Neural progenitor cell (in vitro differentiated cells): ENCODE data around the gene KRT20. TPM values are rescaled to one million over a fixed set of nuclear protein-coding genes. Genes with fewer than 3 reads are reported as not detected.

Source experiments
- DNase-seq: peaks from one replicate; pipeline ENCODE4 v3.0.0-alpha.2; 2016; ENCODE audit warnings: low spot score
- H2AFZ ChIP-seq: fragments of 200-600 bp; sonication (generic); replicated peaks from 2 replicates; pipeline ENCODE4 v1.6.1; 2016; ENCODE audit warnings: antibody characterized with exemption
- H3F3A ChIP-seq: fragments of 200-600 bp; sonication (generic); 2 replicates; pipeline ENCODE4 v1.6.1; 2016; ENCODE audit warnings: antibody characterized with exemption, low read depth
- H3K27ac ChIP-seq: fragments of 200-600 bp; sonication (generic); 2 replicates; pipeline ENCODE4 v1.5.1; 2016; ENCODE audit warnings: mild to moderate bottlenecking
- H3K27me3 ChIP-seq: fragments of 200-600 bp; sonication (generic); 2 replicates; pipeline ENCODE4 v1.6.1; 2016; ENCODE audit warnings: mild to moderate bottlenecking, moderate library complexity
- H3K36me3 ChIP-seq: fragments of 200-600 bp; sonication (generic); 2 replicates; pipeline ENCODE4 v1.5.1; 2016
- H3K4me1 ChIP-seq: fragments of 200-600 bp; sonication (generic); 2 replicates; pipeline ENCODE4 v1.6.1; 2016; ENCODE audit warnings: mixed run types
- H3K4me2 ChIP-seq: fragments of 200-600 bp; sonication (generic); 2 replicates; pipeline ENCODE4 v1.6.1; 2016
- H3K4me3 ChIP-seq: fragments of 200-600 bp; sonication (generic); 2 replicates; pipeline ENCODE4 v1.5.1; 2016
- H3K79me2 ChIP-seq: fragments of 200-600 bp; sonication (generic); 2 replicates; pipeline ENCODE4 v1.6.1; 2016; ENCODE audit warnings: low read depth
- H3K9ac ChIP-seq: fragments of 200-600 bp; sonication (generic); 2 replicates; pipeline ENCODE4 v1.6.1; 2016
- H3K9me3 ChIP-seq: fragments of 200-600 bp; sonication (generic); 2 replicates; pipeline ENCODE4 v1.5.1; 2016; ENCODE audit warnings: low read depth
- H4K20me1 ChIP-seq: fragments of 200-600 bp; sonication (generic); 2 replicates; pipeline ENCODE4 v1.6.1; 2016; ENCODE audit warnings: low read depth
- H3K27ac Mint-ChIP-seq: 3 replicates; pipeline ENCODE4 v1.8.0; 2021; ENCODE audit warnings: mixed read lengths
- H3K27me3 Mint-ChIP-seq: 2 replicates; pipeline ENCODE4 v1.8.0; 2022; ENCODE audit warnings: low read depth, mild to moderate bottlenecking, inconsistent platforms, moderate library complexity, mixed read lengths; ENCODE audit not compliant: insufficient read depth
- H3K36me3 Mint-ChIP-seq: 3 replicates; pipeline ENCODE4 v1.8.0; 2021; ENCODE audit warnings: mixed read lengths
- H3K4me1 Mint-ChIP-seq: 3 replicates; pipeline ENCODE4 v1.8.0; 2021; ENCODE audit warnings: mixed read lengths
- H3K4me3 Mint-ChIP-seq: 3 replicates; pipeline ENCODE4 v1.8.0; 2021; ENCODE audit warnings: mild to moderate bottlenecking, moderate library complexity, mixed read lengths
- H3K9me3 Mint-ChIP-seq: 3 replicates; pipeline ENCODE4 v1.8.0; 2020; ENCODE audit warnings: mixed read lengths
- CTCF ChIP-seq: fragments of 200-600 bp; sonication (generic); IDR thresholded peaks from 2 replicates; pipeline ENCODE4 v1.5.1; 2017; ENCODE audit warnings: antibody characterized with exemption, mild to moderate bottlenecking
- EZH2 ChIP-seq: fragments of 200-600 bp; sonication (generic); IDR thresholded peaks from 2 replicates; pipeline ENCODE4 v1.6.1; 2017; ENCODE audit warnings: antibody characterized with exemption, mild to moderate bottlenecking, moderate library complexity
- EZH2phosphoT487 ChIP-seq: fragments of 200-600 bp; sonication (generic); IDR thresholded peaks from 2 replicates; pipeline ENCODE4 v1.6.1; 2017; ENCODE audit warnings: antibody characterized with exemption
- total RNA-seq: library from RNA; depleted of rRNA; stranded (reverse); fragments of >200 nt; gene quantifications from 2 replicates; pipeline ENCODE4 v1.2.3, GENCODE V29; 2015; ENCODE audit warnings: low replicate concordance

KRT20 gene
- total RNA-seq, 1 donor from 2014 or later: not detected

- no peaks in the 10 kb centered on the region for H3K79me2 ChIP-seq
- peaks cover 42% of the 10 kb centered on the region for H3K27me3 ChIP-seq
- no peak overlapping the region for H2AFZ ChIP-seq
- no peaks in the 10 kb centered on the region for H3K36me3 ChIP-seq
- Mint-ChIP-seq H3K27me3 (no peaks in the 10 kb centered on the region), H3K36me3 (no peaks in the 10 kb centered on the region), H3K9me3 (no peaks in the 10 kb centered on the region), H3K27ac (no peak overlapping the region), H3K4me1 (no peaks in the 10 kb centered on the region), H3K4me3 (no peak overlapping the region)
- no peak for TF ChIP-seq EZH2phosphoT487
- no peak for TF ChIP-seq CTCF
- no peak for TF ChIP-seq EZH2
- no peaks in the 10 kb centered on the region for H3K9me3 ChIP-seq
- H3F3A ChIP-seq: no peaks in the 10 kb centered on the region
- H3K9ac ChIP-seq: no peak overlapping the region
- no peak for DNase-seq
- no peak overlapping the region for H3K27ac ChIP-seq
- H3K4me2 ChIP-seq: no peak overlapping the region
- no peaks in the 10 kb centered on the region for H4K20me1 ChIP-seq
- no peaks in the 10 kb centered on the region for H3K4me1 ChIP-seq
- no peak overlapping the region for H3K4me3 ChIP-seq
These were observed 57.1 kb downstream of the KRT20 start for GRCh38 chr17:40827746-40828453.

Other genes with a start within 250 kb of the KRT20 start
- gene SMARCE1, start 237.4 kb downstream of the KRT20 start, total RNA-seq: 179 and 237 TPM in 2 replicates
- 0.39 and 2.8 TPM in 2 replicates for gene KRT222, start 220.1 kb downstream of the KRT20 start, total RNA-seq
- not detected in 2 replicates for gene KRT24, start 181.5 kb downstream of the KRT20 start, total RNA-seq
- gene KRT25, start 129.9 kb downstream of the KRT20 start, total RNA-seq: not detected in 2 replicates
- gene KRT26, start 113.0 kb downstream of the KRT20 start, total RNA-seq: not detected in 2 replicates
- gene KRT27, start 102.7 kb downstream of the KRT20 start, total RNA-seq: not detected in 2 replicates
- not detected in 2 replicates for gene KRT28, start 85.3 kb downstream of the KRT20 start, total RNA-seq
- gene KRT10, start 62.6 kb downstream of the KRT20 start, total RNA-seq: 7.5 and 19.3 TPM in 2 replicates
- not detected in 2 replicates for gene KRT12, start 18.0 kb downstream of the KRT20 start, total RNA-seq
- 0.60 TPM in 1 of 2 replicates, not detected in the other for gene KRT23, start 52.4 kb upstream of the KRT20 start, total RNA-seq
- not detected in 2 replicates for gene KRT39, start 81.7 kb upstream of the KRT20 start, total RNA-seq
- gene KRT40, start 99.1 kb upstream of the KRT20 start, total RNA-seq: not detected in 2 replicates
- not detected in 2 replicates for gene KRTAP3-3, start 108.9 kb upstream of the KRT20 start, total RNA-seq
- gene KRTAP3-2, start 114.7 kb upstream of the KRT20 start, total RNA-seq: not detected in 2 replicates
- gene KRTAP3-1, start 123.9 kb upstream of the KRT20 start, total RNA-seq: not detected in 2 replicates
- gene KRTAP1-5, start 142.0 kb upstream of the KRT20 start, total RNA-seq: not detected in 2 replicates
- gene KRTAP1-4, start 145.0 kb upstream of the KRT20 start, total RNA-seq: not detected in 2 replicates
- not detected in 2 replicates for gene KRTAP1-3, start 149.6 kb upstream of the KRT20 start, total RNA-seq
- gene KRTAP1-1, start 156.2 kb upstream of the KRT20 start, total RNA-seq: not detected in 2 replicates
- gene KRTAP2-1, start 162.1 kb upstream of the KRT20 start, total RNA-seq: not detected in 2 replicates
- gene KRTAP2-2, start 170.0 kb upstream of the KRT20 start, total RNA-seq: not detected in 2 replicates
- not detected in 2 replicates for gene KRTAP2-3, start 174.9 kb upstream of the KRT20 start, total RNA-seq
- gene KRTAP2-4, start 180.6 kb upstream of the KRT20 start, total RNA-seq: not detected in 2 replicates
- gene KRTAP4-7, start 198.9 kb upstream of the KRT20 start, total RNA-seq: not detected in 2 replicates
- gene KRTAP4-8, start 212.9 kb upstream of the KRT20 start, total RNA-seq: not detected in 2 replicates
- gene KRTAP4-16, start 217.0 kb upstream of the KRT20 start, total RNA-seq: not detected in 2 replicates
- not detected in 2 replicates for gene KRTAP4-9, start 220.1 kb upstream of the KRT20 start, total RNA-seq
- gene KRTAP4-11, start 233.1 kb upstream of the KRT20 start, total RNA-seq: not detected in 2 replicates
- not detected in 2 replicates for gene KRTAP4-12, start 238.9 kb upstream of the KRT20 start, total RNA-seq